GM19455 (cell line): ENCODE results near the gene SPTLC3.
"Not testable (repeated sequence)": the region's sequence is repeated elsewhere in the genome, so short reads cannot be mapped to it uniquely, and the experiment has no call there.

Experiments
- ATAC-seq: cut with Tn5 transposase; IDR thresholded peaks from one replicate; pipeline ENCODE4 v1.9.1; 2021; ENCODE audit not compliant: unreplicated experiment

The SPTLC3 gene

DNA sequence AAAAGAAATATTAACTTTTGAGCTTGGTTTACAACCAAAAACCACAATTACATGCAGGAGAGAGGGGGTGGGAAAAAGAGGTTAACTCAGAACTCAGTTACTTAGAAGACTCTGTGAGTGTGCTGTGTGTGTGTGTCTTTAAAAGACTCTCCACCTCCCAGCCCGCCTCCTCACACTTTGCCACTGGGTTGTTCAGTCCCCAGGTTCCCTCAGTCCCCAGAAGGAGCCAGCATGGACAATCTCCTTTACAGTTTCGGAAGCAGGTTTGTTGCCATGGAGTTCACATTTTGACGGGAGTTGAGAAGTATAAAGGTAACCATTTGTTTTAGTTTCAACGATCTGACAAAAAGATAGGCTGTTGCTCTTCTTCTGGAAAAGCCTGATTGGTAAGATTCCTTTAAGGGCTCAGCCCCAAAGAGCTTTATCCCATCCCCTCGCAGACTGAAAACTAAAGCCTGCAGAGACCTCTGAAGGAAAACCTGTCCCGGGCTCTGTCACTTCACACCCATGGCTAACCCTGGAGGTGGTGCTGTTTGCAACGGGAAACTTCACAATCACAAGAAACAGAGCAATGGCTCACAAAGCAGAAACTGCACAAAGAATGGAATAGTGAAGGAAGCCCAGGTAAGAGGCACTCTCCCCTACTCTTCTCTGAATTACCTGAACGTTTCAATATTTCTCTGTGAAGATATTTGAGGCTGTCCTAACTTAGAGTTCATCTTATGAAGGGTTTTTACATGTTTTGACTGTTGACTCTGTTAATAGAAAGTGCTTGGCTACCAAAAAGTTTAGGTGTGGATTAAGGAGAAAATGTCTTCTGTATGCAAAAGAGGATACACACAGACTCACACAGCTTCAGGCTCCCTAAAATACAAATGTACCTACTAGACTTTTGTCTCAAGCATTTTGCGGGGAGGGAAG is at the start of gene SPTLC3:
Gene SPTLC3, plus strand, starts transcription at position 212 of the 921 bp plus-strand sequence. Its CDS starts 296 bp downstream, at position 508.
- ATAC-seq, result peak; percentile 33

GRCh38 chr20:12961725-12962124 is 47.0 kb upstream of the SPTLC3 start:
- no peak for ATAC-seq

DNA sequence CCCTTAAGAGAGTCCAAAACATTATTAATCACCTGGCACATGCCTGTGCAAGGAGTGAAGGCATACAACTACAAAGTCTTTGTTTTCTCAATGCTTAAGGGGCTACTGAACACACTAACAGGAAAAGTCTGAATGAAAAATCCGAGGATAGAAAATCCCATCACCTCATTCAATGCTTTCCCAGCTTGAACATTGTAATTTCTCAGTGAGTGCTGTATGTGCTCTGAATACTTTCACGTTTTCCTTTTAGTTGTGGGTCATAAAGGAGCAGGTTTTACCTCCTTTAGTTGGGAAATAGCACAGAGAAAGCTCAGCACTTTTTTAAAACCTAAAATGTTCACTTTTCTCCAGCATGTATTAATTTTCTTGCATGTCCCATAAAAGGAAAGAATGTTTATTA is 45.9 kb upstream of the SPTLC3 start:
- ATAC-seq, result no peak

GRCh38 chr20:12963416-12963815 is 45.4 kb upstream of the SPTLC3 start:
- ATAC-seq, result no peak

DNA sequence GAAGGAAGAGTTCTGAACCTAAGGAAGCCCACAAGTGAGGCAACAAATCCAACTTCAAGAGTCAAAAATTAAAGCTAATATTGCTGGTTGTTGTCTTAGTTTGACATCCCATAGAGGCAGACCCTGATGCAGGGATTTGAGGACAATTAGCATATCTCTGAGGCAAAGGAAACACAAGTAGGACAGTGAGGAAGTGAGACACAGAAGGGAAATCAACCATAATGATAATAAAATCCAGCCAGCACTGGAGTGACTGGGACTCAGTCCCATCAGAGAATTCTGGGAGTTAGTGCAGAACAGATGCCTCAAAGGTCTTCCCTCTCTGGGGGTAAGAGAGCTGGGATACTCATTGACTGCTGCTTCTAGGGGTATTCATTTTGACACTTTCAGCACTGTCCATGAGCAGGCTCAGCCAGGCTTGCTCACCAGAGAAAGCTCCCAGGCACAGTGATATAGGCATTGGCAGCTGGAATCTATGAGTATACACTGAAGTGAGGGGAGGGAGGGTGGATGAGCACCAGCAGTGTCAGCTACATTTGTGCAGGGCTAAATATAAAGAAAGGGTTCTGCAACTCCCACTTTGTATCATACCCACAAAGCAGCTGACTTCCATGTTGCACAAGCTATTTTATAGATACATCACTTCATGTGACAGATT is 43.4 kb upstream of the SPTLC3 start:
- no peak for ATAC-seq

DNA sequence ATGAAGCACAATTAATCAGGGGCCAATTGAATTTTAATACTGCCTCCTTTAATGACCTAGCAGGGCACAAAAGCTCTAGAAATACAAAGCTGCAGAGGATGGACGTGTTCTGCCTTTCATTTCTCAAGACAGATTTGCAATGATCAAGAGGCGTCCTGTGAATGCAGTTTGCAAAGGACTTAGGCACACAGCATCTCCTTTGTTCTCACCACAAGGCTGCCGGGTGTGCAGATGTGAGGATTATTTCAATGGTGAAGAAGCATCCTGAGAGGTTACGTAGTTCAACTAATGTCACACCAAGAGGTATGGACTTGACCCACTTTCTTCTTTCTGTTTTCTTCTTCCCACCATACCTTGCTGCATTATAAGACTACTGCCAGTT is 42.9 kb upstream of the SPTLC3 start:
- ATAC-seq, result no peak

DNA sequence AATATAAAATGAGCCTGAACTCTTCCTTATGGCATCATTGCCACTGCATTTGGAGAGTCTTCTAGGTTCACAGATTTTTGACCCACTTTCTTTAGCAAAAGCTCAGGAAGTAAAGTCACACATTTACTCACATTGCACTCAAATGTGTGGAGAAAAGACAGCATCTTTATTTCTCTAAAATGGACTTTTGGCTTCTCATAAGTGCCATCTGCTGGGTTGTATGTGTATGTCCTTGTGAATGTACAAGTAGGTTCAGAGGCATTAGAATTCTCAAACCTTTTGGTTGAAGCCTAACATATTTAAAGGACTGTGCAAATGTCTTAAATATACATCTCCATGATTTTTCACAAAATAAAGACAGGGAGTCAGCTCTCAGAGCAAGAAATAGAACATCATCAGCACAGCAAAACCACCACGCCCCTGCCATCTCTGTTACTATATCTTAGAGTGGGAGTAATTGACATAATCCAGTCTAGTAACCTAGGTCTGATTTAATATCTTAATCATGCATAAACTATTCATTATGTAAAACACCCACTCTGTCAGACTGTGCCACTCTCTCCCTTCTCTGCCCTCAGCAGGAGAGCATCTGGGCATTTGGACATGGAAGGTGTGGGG is 42.2 kb upstream of the SPTLC3 start:
- no peak for ATAC-seq

- ATAC-seq, result no peak
Observed at GRCh38 chr20:12967932-12968331, 40.8 kb upstream of the SPTLC3 start.

DNA sequence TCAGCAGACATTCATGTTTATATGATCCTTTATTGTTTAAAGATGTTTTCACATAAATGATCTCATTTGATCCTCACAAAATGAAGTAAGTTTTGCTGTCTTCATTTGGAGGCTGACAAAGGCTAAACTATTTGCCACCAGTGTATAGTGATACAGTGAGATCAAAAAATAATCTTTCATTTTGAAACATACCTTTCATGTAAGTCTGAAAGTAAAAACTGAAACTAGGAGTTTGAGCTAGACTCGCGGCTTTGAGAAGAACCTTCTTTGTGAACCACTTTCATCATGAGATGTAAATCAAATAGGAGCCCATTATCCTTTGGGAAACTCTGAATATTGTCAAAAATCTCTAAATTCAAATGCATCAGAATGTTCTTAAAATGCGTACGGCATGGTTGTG is 40.3 kb upstream of the SPTLC3 start:
- ATAC-seq, result no peak

DNA sequence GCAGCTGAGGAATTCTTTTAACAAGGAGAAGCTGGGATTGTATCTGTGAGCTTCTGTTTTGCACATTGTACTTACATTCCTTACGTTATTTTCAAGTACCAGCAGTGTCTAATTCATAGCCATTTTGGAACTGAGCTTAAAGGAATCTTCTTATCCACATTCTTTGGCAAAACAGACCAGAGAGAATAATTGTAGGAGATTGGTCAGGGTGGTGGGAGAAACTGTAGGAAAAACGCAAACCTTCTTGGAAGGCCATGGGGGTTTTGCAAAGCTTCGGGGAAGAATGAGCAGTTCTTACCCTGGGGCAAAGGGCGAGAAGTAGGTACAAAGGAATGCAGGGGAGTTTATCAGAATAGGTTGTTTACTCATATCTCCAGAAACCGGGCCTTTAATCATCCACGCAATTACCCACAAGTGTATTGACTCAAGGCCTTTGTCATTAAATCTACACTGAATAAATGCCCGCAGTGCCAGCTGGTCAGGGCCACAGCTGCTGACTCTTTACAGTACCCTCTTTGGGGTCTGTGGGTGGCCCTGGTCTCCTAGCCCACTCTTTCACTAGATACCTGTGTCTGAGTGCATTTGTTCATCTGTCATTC is 39.6 kb upstream of the SPTLC3 start:
- no peak for ATAC-seq

DNA sequence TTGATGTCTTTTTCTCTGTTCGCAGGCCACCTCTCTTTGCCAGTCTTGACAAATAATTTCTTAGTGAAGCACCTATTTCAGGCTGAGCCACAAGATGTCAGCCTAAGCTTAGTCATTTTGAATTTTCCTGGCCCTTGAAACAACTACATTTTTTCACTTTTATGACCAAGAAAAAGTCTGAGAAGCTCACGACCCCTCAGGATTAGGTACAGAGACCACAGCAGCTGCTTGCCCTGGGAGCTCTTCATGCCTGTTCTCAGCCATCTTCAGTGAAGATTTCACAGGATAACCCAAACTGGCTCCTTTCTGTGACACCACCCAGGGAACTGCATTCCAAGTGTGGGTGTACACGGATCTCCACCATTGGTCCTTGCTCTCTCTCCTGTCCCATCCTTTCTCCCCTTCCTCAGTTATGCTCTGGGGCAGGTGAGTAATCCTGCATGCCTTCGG is 38.4 kb upstream of the SPTLC3 start:
- no peak for ATAC-seq

DNA sequence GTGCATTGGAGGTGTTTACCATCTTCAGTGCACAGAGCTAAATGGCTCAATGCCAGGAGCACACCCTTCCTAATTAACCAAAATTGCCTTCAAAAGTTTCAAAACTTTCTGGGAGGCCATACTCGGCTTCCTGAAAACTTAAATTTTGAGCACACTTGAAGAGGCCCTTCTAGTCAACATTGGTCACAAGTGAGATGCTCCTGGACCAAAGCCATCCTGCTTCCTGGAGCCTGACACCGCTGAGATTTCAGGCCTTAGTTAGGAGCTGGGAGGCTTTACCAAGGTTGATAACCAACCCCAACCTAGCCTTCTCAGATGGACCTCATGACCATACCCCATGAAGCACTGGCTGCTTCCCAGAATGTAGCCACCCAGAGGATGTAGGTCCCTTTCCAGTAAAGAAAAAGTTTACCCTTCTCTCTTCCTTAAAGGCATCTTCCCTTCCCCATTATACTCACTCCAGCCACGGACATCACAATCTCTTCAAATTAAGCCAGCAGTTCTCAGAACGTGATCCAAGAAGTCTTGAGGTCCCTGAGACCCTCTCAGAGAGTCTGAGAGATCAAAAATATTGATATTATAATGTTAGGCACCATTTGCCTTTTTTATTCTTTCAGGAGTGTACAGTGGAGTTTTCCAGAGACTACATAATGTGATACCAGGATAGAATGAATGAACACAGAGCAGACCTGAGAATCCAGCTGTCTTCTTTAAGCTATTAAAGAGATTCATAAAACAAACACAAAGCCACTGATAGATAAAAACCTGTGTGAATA is 32.8 kb upstream of the SPTLC3 start:
- ATAC-seq, result no peak

GRCh38 chr20:12976720-12977309 is 32.0 kb upstream of the SPTLC3 start:
- no peak for ATAC-seq

- no peak for ATAC-seq
Observed at GRCh38 chr20:12977328-12978125, 31.2 kb upstream of the SPTLC3 start.

- no peak for ATAC-seq
Observed at GRCh38 chr20:12978126-12978394, 30.7 kb upstream of the SPTLC3 start.

GRCh38 chr20:12978613-12979495 is 29.9 kb upstream of the SPTLC3 start:
- ATAC-seq, result no peak

DNA sequence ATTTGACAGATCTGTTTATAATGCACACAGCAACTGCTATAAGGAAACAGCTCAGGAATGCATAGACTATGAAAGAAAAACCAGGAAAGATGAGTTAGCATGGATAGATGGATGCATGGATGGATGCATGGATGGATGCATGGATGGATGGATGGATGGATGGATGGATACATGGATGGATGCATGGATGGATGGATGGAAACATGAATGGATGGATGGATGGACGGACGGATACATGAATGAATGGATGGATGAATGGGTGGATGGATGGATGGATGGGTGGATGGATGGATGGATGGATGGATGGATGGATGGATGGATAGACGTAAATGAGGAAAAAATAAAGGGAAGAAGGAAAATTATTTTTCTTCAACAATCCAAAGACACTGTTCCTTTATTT is 29.1 kb upstream of the SPTLC3 start:
- ATAC-seq, result not testable (repeated sequence)

DNA sequence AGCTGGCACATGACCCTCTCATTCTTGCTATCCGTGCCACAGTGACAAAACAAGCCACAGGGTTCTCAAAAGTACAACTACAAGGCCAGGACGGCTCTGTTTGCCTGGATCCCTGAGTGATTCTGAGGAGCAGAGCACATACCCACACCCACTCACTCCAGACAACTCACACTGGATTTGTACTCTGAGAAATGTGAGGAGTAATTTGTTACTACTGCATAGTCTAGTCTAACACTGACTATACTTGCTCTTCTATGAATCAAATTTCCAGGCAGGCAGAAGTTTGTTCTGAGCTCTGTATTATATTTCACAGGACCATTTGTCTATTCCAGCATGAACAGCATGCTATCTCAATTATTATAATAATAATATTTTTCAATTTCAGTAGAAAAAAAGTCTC is 26.7 kb upstream of the SPTLC3 start:
- ATAC-seq, result no peak
